ENCODE data around the gene IGLL1. TPM values are rescaled to one million over a fixed set of nuclear protein-coding genes. Genes with fewer than 3 reads are reported as not detected.
"Not testable (repeated sequence)": the region's sequence is repeated elsewhere in the genome, so short reads cannot be mapped to it uniquely, and the experiment has no call there.

The IGLL1 gene
- total RNA-seq, 1 experiment from 2014 or later, result not detected

DNA sequence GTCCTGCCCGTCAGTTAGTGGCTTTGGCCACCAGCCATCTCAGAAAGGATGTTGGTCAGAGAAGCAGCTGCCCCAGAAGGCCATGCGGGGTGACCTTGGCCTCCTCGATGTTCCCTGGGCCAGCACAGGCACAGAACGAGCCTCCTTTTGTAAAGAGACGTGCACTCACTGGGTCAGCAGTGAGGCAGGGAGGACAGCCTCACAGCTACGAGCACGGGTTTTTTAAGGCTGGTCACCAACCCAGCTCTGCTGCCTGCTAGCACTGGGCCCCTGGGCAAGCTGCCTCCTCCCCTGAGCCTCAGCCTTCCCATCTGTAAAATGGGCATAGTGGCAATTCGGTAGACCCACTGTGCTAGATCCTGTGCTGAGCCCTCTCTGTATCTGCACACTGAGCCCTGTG is 10.8 kb downstream of the IGLL1 start:
- in situ Hi-C loops (cut with HindIII; ENCODE audit: low pct_unique_long_range_greater_than_20kb, low sequenced_read_pairs), result no loop called here
- DNase-seq (ENCODE audit: low read depth), result no peak

DNA sequence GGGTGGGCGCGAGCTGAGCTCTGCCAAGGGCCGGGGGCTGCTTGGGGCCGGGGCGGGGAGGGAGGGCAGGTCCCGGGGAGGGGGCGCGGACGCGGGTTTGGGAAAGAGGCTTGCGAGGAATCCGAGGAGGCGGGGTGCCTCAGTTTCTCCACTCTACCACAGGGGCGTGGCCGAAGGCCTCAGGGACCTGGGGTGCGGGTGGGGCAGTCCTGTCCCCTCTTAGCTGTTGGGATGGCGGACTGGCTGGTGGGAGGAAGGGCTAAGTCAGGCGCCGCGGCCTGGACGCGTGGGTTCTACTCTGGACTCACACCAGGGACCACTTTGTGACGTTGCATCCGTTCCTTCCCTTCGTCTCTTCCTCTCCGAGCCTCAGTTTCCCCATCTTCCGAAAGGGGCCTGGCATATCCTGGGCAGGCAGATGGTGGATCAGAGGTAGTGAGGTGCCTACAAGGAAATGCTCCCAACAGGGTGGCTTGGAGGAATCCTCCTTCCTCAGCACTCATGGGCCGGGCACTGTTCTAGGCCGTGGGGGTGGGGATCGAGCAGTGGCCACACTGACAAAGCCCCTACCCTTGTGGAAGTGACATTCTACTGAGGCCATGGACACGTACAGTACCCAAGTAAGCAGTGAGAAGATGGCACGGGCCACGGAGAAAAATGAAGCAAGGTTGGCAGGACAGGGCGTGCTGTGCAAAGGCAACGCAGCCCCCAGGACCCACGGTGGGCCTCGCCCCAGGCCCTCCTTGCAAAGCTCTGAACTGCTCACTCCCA is 13.2 kb downstream of the IGLL1 start:
- in situ Hi-C loops (cut with HindIII; ENCODE audit: low pct_unique_long_range_greater_than_20kb, low sequenced_read_pairs), result no loop called here
- DNase-seq (ENCODE audit: low read depth), result no peak

DNA sequence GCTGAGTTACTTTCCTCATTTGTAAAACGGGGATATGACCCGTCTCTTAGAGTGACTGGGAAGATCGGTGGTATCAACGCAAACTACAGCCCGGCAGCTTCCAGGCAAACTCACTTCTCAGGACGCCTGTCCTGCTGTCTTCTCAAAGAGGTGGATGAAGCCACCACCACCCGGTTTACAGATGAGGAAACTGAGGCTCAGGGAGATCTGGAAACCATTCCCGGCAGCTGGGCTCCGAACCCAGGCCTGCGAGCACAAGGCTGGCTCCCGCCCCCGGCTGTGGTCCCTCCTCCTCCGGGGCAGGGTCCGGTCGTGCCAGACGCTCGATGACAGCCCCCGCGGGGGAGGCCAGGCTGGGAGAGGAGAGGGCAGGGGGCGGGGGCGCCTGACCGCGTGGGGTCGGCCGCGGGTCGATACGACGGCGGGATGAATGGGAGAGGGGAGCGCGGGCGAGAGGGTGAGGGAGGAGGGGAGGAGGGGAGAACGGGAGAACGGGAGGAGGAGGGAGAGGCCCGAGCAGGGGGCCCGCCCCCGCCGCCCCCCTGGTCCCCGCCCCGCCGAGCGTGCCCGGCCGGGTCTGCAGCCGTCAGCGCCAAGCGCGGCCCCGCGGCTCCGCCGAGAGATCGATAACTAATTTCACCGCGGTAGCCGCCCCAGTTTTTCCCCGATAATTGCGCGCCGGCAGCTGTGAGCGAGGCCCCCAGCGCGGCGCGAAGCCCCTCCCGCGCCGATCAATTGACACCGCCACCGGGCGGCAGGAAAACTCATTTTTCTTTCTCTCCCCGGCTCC is 14.0 kb downstream of the IGLL1 start:
- in situ Hi-C loops (cut with HindIII; ENCODE audit: low pct_unique_long_range_greater_than_20kb, low sequenced_read_pairs), result no loop called here
- no peak for DNase-seq (ENCODE audit: low read depth)

DNA sequence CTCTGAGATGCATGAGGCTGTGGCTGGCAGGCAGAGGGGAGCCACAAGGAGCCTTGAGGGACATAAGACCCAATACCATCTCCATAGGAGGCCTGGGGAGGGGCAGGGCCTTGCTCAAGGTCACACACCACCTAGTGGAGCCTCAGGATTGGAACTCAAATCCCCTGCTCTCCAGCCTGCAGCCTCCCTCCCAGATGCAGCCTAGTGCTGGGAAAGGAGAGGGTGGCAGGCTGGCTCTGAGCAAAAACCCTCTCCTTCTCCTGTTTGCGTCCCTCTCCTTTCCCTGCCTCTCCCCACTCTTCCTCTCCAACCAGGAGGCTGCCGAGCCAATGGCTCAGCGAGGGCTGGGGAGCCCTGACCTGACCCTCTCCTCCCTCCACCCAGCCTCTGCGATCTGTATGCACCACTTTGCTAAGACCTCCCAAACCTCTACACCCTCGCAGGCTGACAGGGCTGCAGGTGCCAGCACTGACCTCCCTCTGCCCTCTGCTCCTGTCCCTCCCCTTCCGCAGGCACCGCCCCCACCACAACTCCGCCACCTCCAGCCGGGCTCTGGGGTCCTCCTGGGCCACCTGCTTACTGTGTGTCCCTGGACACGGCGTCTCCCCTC is 14.7 kb downstream of the IGLL1 start:
- DNase-seq (ENCODE audit: low read depth), result no peak
- in situ Hi-C loops (cut with HindIII; ENCODE audit: low pct_unique_long_range_greater_than_20kb, low sequenced_read_pairs), result no loop called here

DNA sequence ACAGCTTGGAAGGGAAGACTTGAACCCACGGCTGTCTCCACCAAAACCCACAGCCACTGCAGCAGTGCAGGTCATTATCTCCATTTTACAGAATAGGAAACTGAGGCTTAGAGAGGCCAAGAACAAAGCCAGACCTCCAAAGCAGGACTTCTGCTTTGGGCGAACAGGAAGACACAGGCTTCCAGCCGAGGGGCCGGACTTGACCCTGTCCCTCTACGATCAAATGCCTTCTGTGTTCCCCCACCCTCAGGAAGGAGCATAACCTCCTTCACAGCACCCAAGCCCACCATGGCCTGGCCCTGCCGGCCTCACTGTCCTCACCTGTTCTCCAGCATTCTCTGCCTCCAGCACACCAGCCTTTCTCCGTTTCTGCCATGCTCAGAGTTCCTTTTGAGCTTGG is 15.8 kb downstream of the IGLL1 start:
- no peak for DNase-seq (ENCODE audit: low read depth)
- in situ Hi-C loops (cut with HindIII; ENCODE audit: low pct_unique_long_range_greater_than_20kb, low sequenced_read_pairs), result no loop called here

DNA sequence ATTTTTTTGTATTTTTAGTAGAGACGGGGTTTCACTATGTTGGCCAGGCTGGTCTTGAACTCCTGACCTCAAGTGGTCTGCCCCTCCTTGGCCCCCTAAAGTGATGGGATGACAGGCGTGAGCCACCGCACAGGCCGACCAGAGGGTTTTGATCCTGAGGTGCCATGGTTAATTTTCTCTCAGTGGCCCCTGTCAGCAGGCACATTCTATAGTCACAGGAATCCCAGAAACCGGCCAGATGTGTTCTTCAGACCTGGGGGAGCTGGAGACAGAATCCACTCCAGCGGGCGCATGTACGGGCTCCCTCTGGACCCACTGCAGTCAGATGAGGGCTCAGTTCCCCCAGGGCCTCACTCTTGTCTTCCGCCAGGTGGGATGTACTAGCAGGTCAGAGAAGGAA is 17.0 kb downstream of the IGLL1 start:
- in situ Hi-C loops (cut with HindIII; ENCODE audit: low pct_unique_long_range_greater_than_20kb, low sequenced_read_pairs), result no loop called here
- DNase-seq (ENCODE audit: low read depth), result no peak

DNA sequence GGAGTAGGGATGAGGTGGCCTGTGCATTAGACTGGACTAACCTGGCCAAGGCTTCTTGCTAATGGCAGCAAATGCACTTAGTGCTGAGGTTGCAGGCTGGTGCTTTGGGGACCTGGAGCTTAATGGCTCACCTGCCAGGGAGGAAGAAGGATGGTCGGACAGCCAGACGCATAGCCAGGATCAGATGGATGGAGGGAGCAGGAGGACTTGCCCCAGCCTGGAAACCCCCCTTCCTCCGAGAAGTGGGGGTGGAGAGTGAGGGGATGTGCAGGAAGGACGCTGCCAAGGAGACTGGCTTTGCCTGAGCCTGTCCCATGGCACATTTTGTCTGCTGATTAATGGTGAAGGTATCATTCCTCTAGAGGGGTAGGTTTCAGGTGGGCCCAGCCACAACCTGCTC is 17.9 kb downstream of the IGLL1 start:
- no peak for DNase-seq (ENCODE audit: low read depth)
- in situ Hi-C loops (cut with HindIII; ENCODE audit: low pct_unique_long_range_greater_than_20kb, low sequenced_read_pairs), result no loop called here

DNA sequence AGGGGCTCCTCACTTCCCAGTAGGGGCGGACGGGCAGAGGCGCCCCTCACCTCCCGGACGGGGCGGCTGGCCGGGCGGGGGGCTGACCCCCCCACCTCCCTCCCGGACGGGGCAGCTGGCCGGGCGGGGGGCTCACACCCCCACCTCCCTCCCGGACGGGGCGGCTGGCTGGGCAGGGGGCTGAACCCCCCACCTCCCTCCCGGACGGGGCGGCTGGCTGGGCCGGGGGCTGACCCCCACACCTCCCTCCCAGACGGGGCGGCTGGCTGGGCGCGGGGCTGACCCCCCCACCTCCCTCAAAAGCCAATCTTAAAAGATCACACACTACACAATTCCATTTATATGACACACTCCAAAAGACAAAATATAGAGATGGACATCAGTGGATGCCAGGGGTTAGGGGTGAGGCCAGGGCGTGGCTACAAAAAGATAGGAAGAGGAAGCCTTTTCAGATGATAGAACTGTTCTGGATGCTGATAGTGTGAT is 19.0 kb downstream of the IGLL1 start:
- in situ Hi-C loops (cut with HindIII; ENCODE audit: low pct_unique_long_range_greater_than_20kb, low sequenced_read_pairs); DNase-seq (ENCODE audit: low read depth): not testable (repeated sequence)

DNA sequence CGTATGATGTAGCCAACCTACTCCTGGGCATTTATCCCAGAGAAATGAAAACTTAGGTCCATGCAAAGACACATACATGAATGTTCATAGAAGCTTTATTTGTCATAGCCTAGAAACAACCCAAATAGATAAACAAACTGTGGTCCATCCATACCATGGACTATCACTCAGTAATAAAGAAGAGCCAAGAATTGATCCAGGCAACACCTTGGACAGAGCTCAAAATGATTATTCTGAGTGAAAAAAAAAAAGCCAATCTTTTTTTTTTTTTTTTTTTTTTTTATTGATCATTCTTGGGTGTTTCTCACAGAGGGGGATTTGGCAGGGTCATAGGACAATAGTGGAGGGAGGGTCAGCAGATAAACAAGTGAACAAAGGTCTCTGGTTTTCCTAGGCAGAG is 19.9 kb downstream of the IGLL1 start:
- in situ Hi-C loops (cut with HindIII; ENCODE audit: low pct_unique_long_range_greater_than_20kb, low sequenced_read_pairs); DNase-seq (ENCODE audit: low read depth): not testable (repeated sequence)

DNA sequence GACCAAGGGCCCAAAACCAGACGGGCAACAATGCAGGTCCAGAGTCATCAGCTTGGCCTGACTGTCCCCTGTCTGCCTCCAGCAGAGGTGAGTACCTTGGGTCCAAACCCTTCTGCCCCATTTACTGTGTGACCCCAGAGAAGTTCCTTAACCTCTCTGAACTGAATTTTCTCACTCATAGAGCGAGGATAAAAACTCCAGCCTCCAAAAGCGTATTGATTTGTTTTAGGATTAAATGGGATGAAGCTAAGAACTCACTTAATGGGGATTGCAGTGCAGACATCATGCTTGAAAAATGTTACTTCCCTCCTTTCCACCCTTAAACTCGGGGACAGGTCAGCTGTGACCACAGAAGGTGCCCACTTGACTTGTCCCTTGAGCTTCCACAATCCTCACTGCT is 22.6 kb downstream of the IGLL1 start:
- in situ Hi-C loops (cut with HindIII; ENCODE audit: low pct_unique_long_range_greater_than_20kb, low sequenced_read_pairs), result no loop called here

DNA sequence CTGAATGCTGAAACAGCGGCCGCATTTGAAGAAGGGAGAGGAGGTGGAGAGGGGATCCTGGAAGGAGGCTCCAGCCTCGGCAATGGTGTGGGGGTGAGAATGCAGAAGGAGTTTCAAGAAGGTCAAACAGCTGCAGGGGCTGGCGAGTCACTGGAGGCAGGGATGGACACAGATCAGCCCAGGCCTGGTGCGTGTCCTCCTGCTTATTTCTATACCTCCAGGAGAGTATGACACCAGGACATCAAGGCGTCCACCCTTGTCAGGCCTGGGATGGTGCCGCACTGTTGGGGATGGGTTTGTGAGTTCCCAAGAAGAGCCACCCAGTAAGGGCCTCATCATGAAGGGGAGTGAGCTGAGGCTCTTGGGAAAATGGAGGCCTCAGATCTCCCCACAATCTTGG is 23.1 kb downstream of the IGLL1 start:
- in situ Hi-C loops (cut with HindIII; ENCODE audit: low pct_unique_long_range_greater_than_20kb, low sequenced_read_pairs), result no loop called here

More for the DNA sequence above, 22.6 kb downstream of the IGLL1 start:
- DNase-seq (ENCODE audit: low read depth), result no peak

DNA sequence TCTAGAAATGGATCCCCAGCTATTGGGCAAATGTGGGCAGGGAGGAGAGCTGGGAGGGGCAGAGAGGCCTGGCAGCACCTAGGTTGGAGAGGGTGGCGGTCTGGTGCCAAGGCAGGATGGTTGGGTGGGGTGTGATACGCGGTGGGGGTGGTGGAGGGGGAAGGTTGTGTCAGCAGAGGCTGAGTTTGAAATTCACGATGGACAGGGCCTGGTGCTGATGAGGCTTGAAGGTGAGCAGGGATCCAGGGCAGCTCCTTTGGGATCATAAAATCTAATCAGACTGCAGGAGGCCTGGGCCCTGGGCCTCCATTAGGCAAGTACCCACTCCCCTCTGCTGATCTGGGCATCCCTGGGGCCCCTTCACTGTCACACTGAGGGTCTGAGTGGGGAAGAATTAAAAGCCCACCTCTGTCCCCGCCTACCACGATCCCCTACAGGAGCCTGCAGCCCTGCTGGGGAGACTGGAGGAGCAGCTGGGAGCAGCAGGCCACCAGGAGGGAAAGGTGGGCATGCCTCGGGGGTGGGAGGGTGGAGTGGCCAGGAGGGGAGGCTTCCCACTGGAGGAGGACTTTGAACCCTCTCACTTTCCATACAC is 24.0 kb downstream of the IGLL1 start:
- in situ Hi-C loops (cut with HindIII; ENCODE audit: low pct_unique_long_range_greater_than_20kb, low sequenced_read_pairs), result no loop called here
- DNase-seq (ENCODE audit: low read depth), result no peak

More for the DNA sequence above, 23.1 kb downstream of the IGLL1 start:
- DNase-seq (ENCODE audit: low read depth), result no peak

DNA sequence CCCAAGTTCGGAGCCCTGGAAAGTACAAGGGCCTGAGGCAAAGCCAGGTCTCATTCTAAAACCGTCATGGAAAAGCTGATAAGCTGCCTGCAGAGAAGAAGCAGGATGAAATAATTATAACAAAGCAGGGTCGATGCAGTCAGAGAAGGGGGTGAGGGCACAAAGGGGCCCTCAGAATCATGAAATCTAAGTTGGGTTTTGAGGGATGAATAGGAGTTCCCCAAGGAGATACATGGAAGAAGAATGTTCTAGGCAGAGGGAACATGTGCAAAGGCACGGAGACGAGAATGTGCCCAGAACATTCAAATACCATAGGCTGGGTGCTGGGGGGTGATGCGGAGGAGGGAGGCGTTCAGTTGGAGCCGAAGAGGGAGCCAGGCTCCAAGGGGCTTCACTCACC is 25.0 kb downstream of the IGLL1 start:
- in situ Hi-C loops (cut with HindIII; ENCODE audit: low pct_unique_long_range_greater_than_20kb, low sequenced_read_pairs), result no loop called here
- no peak for DNase-seq (ENCODE audit: low read depth)

DNA sequence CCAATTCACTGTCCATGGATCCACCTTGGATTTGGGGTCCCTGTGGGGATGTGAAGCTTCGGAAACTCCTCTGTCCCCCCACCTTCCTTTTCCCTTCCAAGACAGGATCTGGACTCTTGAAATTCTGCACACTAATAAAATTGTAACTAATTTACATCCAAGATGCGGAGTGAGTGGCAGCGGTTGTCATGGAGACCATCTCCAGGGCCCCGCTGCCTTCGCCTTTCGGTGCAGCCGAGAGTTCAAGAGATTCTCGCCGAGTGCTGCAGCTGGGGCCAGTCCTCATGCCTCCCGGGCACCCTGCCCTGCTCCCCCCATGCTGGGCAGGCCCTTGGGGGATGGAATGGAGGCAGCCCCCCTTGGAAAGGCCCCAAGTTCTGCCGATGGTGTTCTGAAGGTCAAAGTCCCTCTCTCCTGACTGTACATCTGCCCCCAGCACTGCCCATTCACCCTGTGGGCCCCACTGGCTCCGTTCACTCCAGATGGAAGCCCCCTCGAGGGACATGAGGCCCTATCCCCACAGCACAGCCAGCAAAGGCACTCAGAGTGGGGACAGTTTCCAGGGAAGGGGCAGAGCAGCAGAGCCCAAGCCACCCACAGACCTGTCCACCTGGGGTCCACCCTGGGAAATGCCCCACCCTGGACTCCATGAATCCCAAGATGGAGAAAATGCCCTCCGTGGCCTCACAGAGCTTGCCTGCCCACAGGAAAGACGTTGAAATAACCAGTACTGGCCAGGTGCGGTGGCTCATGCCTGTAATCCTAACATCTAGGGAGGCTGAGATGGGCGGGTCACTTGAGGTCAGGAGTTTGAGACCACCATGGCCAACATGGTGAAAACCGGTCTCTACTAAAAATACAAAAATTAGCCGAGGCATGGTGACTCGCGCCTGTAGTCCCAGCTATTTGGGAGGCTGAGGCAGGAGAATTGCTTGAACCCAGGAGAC is 25.9 kb downstream of the IGLL1 start:
- in situ Hi-C loops (cut with HindIII; ENCODE audit: low pct_unique_long_range_greater_than_20kb, low sequenced_read_pairs), result no loop called here
- no peak for DNase-seq (ENCODE audit: low read depth)

DNA sequence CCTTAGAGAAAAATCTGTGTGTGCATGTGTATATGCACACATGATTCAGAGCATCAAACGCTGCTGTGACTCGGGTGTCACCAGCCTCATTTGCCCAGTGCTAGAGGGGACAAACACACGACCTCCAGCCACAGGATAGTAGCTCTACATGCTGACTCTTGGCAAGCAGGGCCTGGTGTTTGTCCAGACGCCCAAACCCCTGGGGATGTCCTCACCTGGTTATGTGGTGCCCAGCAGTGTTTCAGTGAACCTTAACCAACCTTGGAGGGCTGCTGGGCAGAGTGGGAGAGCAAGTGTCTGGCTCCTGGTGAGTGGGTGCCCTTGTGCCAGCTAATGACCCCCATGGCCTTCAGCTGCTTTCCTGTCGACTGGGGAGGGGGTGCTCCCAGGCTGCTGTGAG is 26.7 kb downstream of the IGLL1 start:
- in situ Hi-C loops (cut with HindIII; ENCODE audit: low pct_unique_long_range_greater_than_20kb, low sequenced_read_pairs), result no loop called here

DNA sequence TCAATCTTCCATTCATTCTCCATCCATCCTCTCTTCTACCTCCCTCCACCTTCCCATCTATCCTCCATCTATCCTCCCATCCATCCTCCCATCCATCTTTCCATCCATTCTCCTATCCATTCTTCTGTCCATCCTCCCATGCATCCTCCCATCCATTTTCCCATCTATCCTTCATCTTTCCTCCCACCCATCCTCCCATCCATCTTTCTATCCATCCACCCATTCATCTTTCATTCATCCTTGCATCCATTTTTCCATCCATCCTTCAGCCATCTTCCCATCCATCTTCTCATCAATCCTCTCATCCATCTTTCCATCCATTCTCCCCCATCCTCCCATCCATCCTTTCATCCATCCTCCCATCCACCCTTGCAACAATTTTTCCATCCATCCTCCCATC is 27.5 kb downstream of the IGLL1 start:
- no peak for DNase-seq (ENCODE audit: low read depth)
- in situ Hi-C loops (cut with HindIII; ENCODE audit: low pct_unique_long_range_greater_than_20kb, low sequenced_read_pairs), result no loop called here

More for the DNA sequence above, 26.7 kb downstream of the IGLL1 start:
- DNase-seq (ENCODE audit: low read depth), result no peak

DNA sequence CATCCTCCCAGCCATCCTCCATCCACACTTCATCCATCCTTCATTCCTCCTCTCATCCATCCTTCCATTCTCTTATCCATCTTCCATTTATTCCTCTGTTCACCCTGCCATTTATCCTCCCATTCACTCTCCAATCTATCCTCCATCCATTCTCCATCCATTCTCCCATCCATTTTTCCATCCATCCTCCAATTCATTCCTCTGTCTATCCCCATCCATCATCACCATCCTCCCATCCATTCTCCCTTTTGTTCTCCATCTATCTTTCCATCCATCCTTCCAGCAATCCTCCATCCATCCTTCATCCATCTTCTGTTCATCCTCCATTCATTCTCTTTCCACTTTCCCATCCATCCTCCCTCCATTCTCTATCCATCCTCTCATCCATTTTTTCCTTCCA is 28.7 kb downstream of the IGLL1 start:
- DNase-seq (ENCODE audit: low read depth), result no peak
- in situ Hi-C loops (cut with HindIII; ENCODE audit: low pct_unique_long_range_greater_than_20kb, low sequenced_read_pairs), result no loop called here
